HG03520 (cell line): ENCODE results near the gene SLX9.
"Not testable (repeated sequence)": the region's sequence is repeated elsewhere in the genome, so short reads cannot be mapped to it uniquely, and the experiment has no call there.

Source experiments
- ATAC-seq: cut with Tn5 transposase; IDR thresholded peaks from one replicate; pipeline ENCODE4 v1.9.1; 2021; ENCODE audit warnings: mild to moderate bottlenecking, moderate library complexity; ENCODE audit not compliant: unreplicated experiment

The SLX9 gene

DNA sequence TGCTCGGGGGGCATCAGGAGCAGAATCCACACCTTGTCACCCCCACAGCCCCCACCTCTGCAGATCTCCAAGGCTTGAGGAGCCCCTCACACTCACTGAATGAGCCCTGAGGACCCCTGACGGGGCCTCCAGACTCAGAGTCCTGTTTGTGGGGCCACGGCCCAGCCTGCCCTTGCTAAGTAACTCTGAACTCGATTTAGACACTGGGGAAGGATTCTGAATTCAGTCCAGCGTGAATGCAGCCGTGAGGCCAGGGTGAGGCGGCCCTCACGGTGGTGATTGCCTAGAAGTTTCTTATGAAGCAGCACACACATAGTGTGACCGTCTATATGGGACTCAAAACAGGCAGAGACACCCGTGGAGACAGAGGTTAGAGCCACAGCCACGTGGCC, 75.6 kb downstream of the SLX9 start:
- no peak for ATAC-seq

DNA sequence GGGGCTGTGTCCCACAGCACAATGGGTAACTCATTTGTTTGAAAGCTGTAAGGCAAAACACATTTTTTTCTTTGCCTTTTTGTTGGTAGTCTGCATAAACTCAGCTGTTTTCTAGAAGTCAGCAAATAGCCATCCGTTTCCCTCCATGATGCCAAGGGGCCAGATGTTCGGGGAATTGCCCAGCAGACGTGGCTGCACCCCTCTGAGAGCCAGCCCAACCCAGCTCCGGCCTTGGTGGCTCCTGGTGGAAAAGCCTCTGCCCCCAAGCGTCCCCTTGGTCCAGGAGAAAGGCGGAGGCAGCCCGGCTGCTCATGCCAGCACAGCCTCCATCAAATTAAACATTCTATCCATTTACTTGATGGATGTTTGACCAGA, 76.2 kb downstream of the SLX9 start:
- no peak for ATAC-seq

GRCh38 chr21:45016406-45017038, 76.7 kb downstream of the SLX9 start:
- no peak for ATAC-seq

- no peak for ATAC-seq
Measured at GRCh38 chr21:45017039-45017960, 77.5 kb downstream of the SLX9 start.

- ATAC-seq: no peak
Measured at GRCh38 chr21:45018131-45019075, 78.6 kb downstream of the SLX9 start.

- no peak for ATAC-seq
Measured at GRCh38 chr21:45019076-45019886, 79.5 kb downstream of the SLX9 start.

DNA sequence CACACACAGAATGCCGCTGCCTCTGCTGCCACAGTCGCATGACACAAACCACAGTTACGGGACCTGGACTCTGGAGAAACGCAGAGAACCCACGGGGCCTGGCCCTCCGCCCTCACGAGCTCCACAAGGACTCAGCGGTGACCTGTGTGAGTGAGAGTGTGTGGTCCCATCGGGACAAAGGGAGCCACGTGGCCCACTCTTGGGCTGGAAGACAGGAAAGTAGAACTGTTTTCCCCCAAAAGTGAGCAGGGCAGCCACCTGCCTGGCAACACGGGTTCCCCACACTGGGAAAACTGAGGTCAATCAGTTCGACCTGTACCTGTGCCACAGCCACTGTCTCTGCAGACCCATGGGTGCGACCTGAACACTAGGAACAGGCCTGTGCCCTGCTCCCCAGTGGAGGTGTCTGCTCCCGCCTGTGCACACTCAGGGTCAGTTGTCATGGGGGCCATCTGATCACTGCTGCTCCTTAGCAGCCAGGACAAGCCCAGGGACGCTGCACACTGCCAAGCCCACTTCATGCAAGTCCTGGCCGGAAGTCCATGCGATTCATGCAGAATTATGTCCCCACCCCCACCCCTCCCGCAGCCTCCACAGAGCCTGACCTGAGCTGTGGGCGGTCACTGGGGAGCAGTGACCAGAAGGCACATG, 80.2 kb downstream of the SLX9 start:
- ATAC-seq: no peak

DNA sequence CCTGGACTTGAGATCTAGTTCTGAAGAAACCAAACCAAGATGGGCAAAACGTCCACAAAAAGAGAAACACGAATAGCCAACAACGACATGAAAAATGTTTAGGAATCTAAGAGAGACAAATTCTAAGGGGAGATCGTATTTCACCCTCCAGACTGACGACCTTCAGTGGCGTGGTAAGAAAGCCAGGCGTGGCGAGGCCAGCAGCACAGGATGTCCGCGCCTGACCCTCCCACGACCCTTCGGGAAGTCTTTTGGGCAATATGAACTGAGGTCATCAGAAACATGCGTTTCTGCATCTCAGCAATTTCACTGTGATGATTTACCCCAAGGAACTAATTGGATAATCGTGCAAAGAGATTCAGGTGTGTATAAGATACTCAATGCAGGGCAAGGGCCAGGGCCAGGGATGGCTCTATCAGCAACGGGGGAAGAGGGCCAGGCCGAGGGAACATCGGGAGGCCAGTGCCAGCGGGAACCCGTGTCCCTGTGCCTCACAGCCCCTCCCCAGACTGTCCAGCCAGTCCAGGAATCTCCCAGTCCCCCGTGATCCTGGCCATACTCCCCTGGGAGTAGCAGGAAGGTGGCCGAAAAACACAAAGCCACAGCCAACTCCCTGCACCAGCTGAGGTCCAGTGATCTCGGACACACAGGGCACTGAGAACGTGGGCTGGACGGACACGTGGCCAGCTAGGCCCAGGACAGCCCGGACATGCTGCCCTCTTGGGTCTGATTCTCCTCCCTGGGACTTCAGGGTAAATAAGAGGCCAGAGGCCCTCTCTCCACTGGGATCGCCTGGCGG, 81.0 kb downstream of the SLX9 start:
- no peak for ATAC-seq

- no peak for ATAC-seq
Measured at GRCh38 chr21:45021428-45022347, 81.9 kb downstream of the SLX9 start.

GRCh38 chr21:45022348-45022675, 82.5 kb downstream of the SLX9 start:
- no peak for ATAC-seq

DNA sequence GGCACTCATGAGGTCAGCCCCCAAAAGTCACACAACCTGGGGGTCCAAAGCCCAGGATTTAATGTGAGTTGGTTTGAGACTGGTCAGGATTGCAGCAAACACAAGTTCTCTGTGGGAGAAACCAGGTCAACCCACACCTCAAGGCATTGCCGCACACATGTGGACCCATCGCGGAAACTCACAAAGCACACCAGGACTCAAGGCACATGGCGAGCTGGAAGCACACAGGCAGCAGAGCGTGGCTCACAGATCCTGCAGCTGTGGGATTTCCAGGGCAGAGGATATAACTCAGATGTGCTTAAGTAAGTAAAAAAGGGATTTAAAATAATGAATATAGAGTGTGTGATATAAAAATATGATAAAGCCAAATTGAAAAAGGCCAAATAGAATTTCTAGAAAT, 82.9 kb downstream of the SLX9 start:
- no peak for ATAC-seq

- not testable (repeated sequence) for ATAC-seq
Measured at GRCh38 chr21:45024516-45024915, 84.7 kb downstream of the SLX9 start.

DNA sequence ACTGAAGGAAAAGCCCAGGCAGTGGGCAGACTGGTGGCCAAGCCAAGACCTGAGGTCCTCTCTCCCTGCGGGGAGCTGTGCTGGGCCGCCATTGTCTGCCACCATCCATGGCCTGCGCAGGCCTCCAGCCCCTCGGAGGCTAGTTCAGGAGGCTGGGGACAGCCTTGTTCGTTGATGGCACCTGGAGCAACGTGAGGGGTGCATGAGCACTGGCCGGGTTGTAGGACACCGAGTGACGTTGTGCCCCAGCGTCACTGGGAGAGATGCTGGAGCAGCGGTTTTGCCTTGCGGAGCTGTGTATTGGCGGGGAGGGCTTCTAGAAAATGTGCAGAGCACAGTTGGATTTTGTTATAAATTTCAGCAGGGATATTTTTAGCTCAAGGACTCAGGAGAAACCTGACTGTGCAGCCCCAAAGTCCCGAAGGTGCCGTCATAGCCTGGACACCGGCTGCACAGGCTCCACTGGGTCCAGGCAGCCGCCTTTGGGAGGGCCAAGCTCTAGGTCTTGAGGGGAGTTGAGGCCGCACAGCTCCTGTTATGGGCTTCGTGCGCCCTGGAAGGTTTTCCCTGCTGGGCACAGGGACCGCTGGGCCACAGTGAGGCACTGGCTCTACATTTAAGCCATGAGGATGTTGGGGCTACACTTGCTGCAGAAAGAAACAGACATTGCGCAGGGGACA, 86.4 kb downstream of the SLX9 start:
- ATAC-seq: no peak
